Activated CD4-positive, alpha-beta T cell treated with anti-CD3 and anti-CD28 coated beads, Interleukin-2, amount 50 U/mL, for 24 hours (primary cell): Measurements from ENCODE around the gene TNRC18.
"Not testable (repeated sequence)": the region's sequence is repeated elsewhere in the genome, so short reads cannot be mapped to it uniquely, and the experiment has no call there.

Source experiments
- DNase-seq, 2 donors: peaks; one replicate each; pipeline ENCODE4 v3.0.0-alpha.2; 2020; ENCODE audit warnings: low read depth in 1 of 2, low spot score in 1 of 2

TNRC18 gene

GRCh38 chr7:5377816-5378215 is 45.8 kb downstream of the TNRC18 start:
- no peak for DNase-seq

- DNase-seq = no peak
Measured at GRCh38 chr7:5377279-5377678, 46.4 kb downstream of the TNRC18 start.

GRCh38 chr7:5375925-5376324 is 47.7 kb downstream of the TNRC18 start:
- no peak for DNase-seq

GRCh38 chr7:5374464-5374863 is 49.2 kb downstream of the TNRC18 start:
- DNase-seq = no peak

- DNase-seq = no peak
Measured at GRCh38 chr7:5373300-5373699, 50.3 kb downstream of the TNRC18 start.

GRCh38 chr7:5370454-5371353 is 52.9 kb downstream of the TNRC18 start:
- no peak for DNase-seq

GRCh38 chr7:5367661-5368060 is 56.0 kb downstream of the TNRC18 start:
- no peak for DNase-seq

- DNase-seq = peak; percentile 16 to 63
Measured at GRCh38 chr7:5365976-5366625, 57.5 kb downstream of the TNRC18 start.

- no peak for DNase-seq
Measured at GRCh38 chr7:5363729-5364128, 59.9 kb downstream of the TNRC18 start.

- no peak for DNase-seq
Measured at GRCh38 chr7:5362466-5362865, 61.2 kb downstream of the TNRC18 start.

- DNase-seq = no peak
Measured at GRCh38 chr7:5361446-5362127, 62.0 kb downstream of the TNRC18 start.

GRCh38 chr7:5360971-5361370 is 62.7 kb downstream of the TNRC18 start:
- no peak for DNase-seq

- no peak for DNase-seq
Measured at GRCh38 chr7:5360451-5360850, 63.2 kb downstream of the TNRC18 start.

- DNase-seq = not testable (repeated sequence)
Measured at GRCh38 chr7:5360021-5360420, 63.6 kb downstream of the TNRC18 start.

GRCh38 chr7:5359344-5359743 is 64.3 kb downstream of the TNRC18 start:
- DNase-seq = no peak

GRCh38 chr7:5357951-5358350 is 65.7 kb downstream of the TNRC18 start:
- no peak for DNase-seq

- DNase-seq = no peak
Measured at GRCh38 chr7:5356751-5357119, 66.9 kb downstream of the TNRC18 start.

- no peak for DNase-seq
Measured at GRCh38 chr7:5354460-5355232, 69.0 kb downstream of the TNRC18 start.

- DNase-seq = no peak
Measured at GRCh38 chr7:5352440-5353010, 71.1 kb downstream of the TNRC18 start.

GRCh38 chr7:5351507-5352265 is 71.9 kb downstream of the TNRC18 start:
- DNase-seq = no peak
